ENCODE data around the gene DOCK8.
"Not testable (repeated sequence)": the region's sequence is repeated elsewhere in the genome, so short reads cannot be mapped to it uniquely, and the experiment has no call there.

Gene DOCK8

DNA sequence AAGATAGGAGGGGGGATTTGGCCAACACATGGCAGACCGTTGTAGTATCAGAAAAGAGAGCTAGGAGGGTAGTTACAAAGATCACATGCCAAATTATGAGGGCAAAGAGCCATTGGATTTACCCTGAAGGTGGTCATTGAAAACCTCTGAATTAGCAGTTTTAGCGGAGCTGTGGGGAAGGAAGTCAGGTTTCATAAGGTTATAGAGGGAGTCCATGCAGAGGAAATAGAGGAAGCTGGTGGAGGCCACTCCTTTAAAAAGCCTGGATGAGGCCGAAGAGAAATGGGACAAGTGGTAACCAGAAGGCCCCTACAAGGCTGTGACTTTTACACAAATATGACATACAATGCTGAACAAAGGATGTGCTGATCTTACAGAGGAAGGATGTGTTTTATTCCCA, 13.2 kb downstream of the DOCK8 start:
- DNase-seq: no peak

GRCh38 chr9:228929-229695, 14.4 kb downstream of the DOCK8 start:
- no peak for DNase-seq

- DNase-seq: not testable (repeated sequence)
These were observed 17.0 kb downstream of the DOCK8 start for GRCh38 chr9:231625-232024.

GRCh38 chr9:233708-234107, 19.0 kb downstream of the DOCK8 start:
- DNase-seq: not testable (repeated sequence)

DNA sequence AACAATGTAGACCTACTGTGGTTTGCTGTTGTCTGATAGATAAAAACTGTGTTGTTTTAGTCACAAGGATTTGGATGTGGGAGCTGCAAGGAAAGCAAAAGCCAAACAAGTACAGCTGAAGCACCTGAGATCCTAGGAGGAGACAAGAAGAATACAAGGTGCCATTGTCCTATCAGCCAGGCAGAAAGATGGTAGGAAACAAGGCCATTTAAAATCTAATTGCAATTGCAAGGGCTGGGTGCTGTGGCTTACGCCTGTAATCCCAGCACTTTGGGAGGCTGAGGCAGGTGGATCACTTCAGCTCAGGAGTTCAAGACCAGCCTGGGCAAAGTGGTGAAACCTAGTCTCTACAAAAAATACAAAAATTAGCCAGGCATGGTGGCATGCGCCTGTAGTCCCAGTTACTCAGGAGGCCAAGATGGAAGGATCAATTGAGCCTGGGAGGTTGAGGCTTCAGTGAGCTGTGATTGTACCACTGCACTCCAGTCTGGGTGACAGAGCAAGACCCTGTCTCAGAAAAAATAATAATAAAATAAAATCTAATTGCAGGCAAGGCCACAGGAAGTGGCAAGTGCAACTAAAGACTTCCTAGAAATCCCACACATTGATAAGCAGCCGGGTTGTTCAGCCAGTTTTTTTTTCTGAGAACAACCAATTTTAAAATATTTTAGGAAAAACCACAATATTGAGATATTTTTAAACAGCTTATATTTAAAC, 22.6 kb downstream of the DOCK8 start:
- DNase-seq: no peak

DNA sequence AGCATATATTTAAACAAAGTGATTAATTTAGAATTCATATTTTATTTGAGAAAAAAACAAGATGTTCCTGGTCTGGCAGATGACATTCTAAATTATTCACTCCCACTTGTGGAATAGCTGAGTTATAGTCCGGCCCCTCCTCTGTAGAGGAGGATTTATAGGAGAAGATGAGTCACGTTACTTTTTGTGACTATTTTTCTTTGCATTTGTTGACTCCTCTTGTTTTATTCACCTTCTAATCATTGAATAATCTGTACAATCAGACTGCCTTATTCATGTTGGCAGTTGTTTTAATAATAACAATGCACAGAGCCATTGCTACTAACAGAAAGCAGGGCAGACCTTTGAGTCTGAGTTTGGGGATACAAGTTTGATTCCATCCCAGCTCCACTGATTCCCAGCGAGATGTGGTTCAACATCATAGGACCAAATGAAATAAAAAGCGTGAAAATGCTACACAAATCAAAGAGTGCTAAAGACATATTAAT, 23.2 kb downstream of the DOCK8 start:
- no peak for DNase-seq

DNA sequence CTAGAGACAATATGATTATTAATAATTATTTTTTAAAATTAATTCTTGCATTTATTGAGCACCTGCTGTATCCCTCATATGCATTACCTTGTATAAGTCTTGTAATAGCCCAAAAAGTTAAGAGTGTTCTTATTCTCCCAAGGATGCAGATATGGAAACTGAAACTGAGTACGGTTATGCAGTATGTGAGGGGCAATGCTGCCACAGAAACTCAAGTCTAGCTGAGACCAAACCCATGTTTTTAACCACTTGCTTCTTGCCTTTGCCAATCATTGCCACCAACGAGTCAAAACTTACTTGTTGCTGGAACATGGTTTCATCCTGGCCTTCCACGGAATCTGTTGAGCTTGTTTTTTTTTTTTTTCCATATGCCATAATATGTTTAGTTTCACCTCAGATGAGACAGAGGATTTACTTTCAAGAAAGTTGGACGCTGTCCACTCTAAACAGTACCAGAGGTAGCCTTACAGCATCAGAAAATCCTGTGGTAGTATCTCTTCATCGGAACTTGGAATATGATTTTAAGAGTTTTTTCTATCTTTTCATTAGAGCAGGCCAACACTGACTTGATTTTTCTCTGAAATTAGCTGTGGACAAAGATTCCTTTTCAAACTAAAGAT, 27.9 kb downstream of the DOCK8 start:
- no peak for DNase-seq

GRCh38 chr9:248278-248961, 33.8 kb downstream of the DOCK8 start:
- DNase-seq: no peak

DNA sequence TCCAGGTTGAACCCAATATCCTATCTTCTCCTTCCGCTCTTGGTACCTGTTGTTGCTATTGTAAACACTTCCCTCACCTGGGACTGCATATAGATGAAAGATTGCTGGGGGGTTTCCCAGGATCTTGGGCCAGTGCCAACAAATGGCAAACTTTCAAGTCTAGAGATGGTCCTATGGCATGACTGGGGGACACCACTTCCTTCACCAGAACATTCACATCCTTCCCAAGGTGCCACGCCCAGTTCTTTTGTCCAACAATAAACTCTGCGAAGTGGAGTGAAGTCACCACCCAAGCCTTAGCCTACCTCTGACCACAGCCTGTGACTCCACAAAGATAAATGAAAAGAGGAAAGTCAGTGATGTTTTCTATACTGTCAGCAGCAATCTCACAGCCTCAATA, 34.4 kb downstream of the DOCK8 start:
- no peak for DNase-seq

DNA sequence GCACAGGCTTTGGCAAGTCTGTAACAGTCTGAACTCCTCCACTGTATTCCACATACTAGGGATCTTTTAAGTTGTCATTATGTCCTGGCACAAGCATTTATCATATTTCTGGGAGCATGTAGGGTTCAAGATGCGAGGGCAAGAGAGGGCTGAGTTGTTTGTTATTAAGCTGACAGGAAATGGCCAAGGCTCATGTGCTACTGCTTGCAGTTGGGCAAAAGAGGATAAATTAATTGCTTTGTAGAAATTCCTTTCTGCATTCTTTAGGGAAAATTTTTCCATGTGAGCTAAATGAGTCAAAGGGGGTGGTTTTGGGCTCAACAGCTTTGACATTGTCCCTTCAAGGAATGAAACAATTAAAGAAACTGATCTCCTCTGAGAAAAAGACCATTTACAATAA, 35.4 kb downstream of the DOCK8 start:
- DNase-seq: no peak

DNA sequence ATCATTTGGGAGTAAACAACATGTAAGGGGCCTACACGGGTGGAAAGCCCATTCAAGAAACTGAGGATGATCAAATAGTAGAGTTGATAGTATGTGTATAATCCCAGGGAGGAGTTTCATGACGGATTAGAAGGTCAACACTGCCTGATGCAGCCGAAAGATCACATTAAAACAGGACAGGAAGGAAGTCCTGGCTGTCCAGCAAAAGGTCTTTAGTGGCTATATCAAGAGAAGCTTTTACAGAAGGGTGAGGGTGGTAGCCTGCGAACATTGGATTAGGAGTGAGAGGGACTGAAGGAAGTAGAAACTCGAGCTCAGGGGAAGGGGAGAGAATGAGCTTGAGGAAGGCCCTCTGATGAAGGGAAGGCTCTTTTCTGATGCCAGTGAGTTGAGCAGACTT, 36.0 kb downstream of the DOCK8 start:
- no peak for DNase-seq

DNA sequence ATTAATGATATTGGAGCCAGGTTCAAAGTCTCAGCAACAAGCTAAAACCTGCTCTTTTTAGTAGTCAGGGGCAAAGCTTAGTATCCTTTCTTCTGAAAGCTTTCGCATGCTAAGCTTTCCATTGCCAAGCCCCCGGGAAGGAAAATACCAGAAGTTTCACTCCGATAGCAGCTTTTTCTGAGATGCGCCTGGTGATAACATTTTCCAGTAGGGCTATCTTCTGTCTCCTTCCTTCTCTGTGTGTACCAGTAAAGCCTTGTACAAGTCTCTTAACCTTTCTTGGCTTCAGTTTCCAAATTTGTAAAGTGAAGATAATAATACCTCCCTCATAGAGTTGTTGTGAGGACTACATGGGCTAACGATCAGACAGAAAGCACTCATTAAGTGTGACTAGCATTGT, 36.7 kb downstream of the DOCK8 start:
- DNase-seq: no peak

DNA sequence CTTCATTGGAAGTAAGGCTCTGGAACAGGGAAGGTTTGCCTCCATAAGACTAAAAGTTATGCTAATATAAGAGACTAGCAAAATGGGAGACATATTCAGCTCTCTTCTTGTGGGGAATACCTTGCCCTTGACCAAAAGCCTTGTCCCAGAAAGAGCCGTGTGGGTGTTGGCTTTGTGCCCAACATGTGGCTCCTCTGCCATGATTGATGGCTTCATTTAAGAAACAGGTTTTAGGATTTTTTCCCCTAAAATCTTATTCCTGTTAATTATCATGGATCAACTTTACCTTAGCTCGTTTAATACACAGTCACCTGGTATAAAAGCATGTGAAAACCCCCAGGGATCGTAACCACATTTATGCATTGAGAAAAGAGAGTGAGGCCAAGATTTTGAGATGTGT, 38.9 kb downstream of the DOCK8 start:
- DNase-seq: no peak

DNA sequence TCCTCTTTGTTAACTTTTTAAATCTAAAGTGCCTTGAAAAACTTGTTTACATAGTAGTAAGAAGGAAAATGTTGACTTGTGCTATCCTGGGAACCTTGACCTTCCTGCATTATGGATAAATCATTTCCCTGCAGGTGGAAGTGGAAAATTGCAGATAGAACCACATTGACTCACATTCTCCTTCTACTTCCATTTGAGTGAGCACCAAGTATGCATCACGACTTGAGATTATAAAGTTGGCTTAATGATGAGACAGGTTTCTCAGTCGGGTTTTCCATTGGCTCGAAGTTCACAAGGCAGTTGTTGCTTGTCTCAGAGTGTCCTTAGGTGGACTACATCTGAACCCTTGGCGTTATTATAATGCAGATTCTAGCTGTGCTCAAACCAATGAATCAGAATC, 39.9 kb downstream of the DOCK8 start:
- DNase-seq: no peak

GRCh38 chr9:257957-258356, 43.3 kb downstream of the DOCK8 start:
- DNase-seq: no peak

DNA sequence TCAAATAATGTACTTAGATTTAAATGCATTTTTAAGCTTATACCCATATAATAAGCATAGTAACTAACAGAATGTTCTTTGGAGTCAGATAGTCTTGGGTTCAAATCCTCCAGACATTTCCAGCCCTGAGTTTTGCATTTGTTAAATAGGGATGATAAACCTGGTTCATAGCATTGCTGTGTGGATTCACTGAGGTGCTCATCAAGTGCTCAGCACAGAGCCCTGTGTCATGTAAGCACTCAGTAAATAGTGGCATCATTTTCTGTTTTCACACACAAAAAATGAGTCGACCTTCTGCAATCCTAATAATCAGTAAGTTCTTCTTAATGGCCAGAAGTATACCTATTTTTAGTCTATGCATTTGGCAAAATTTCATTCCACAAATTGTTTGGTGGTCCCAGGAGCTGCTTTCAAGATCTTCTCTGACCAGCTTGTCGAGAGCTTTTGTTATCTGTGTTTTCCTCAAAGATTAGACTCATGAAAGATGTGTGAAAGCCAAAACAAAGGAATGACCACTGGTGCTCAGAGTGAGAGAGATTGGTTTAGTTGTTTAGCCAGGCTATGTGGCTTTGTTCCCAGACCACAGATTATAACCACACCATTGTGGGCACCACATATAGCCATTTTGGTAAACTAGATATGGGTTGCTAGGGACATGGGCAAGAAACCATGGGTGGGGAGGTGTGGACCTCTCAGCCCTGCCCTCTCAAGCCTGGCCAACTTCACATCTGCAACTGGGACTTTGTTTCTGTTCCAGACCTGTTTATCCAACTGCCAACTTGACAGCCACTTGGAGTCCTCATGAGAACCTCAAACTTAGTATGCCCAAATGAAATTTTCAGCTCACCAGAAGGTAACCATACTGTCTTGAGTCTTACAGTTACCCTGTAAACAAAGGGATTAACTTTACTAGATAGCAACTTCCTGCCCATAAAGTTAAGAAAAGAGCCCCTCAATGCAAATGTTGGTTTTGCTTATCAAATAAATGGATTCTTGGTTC, 45.0 kb downstream of the DOCK8 start:
- no peak for DNase-seq

GRCh38 chr9:264231-264630, 49.6 kb downstream of the DOCK8 start:
- no peak for DNase-seq

DNA sequence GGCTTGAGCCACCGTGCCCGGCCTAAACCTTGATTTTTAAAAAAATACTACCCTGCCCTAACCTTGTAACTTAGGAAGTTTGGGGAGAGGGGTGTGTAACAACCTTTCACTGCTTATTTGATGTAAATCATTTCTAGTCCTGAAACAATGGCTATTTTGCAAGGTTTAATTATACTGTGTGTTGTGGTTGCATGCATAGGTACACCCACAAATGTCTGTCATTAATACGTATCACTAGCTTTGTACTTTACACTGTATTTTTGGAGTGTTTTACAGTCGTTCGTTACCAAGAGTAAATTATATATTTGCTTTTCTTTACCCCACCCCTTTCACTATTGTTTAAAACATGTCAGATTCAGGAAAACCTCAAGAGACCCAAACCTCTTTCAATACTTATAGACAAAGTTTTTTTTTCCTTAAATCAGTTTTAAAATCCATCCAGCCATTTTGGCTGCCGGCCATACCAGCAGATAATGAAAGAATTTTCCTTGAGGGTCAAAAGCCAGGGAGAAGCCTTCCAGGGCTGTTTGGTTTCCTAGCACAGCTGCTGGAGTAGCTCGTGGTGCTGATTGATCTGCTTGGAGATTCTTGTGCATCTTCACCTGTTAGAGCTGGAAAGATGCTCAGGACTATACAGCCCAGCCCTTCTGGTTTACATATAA, 50.7 kb downstream of the DOCK8 start:
- DNase-seq: no peak

GRCh38 chr9:266228-266627, 51.6 kb downstream of the DOCK8 start:
- DNase-seq: no peak

- no peak for DNase-seq
These were observed 54.0 kb downstream of the DOCK8 start for GRCh38 chr9:268616-269015.

- DNase-seq: no peak
These were observed 54.5 kb downstream of the DOCK8 start for GRCh38 chr9:269081-269711.

All from NCI-H1930 (cell line).